ENCODE results near the gene KRT38. TPM values are rescaled to one million over a fixed set of nuclear protein-coding genes. Genes with fewer than 3 reads are reported as not detected.

Gene KRT38
- polyA plus RNA-seq (2013, experiment 1 of 2) = not detected
- not detected for polyA plus RNA-seq (2013, experiment 2 of 2)

- WGBS = 91% methylated on average over 10 of the region's 10 CpGs
- Histone ChIP-seq H3K4me3 (ENCODE audit: low read length) (no peak within 1 kb of the TSS), H3K27me3 (ENCODE audit: insufficient read depth, low read length) (no peaks in the 10 kb centered on the region), H3K36me3 (ENCODE audit: insufficient read depth, low read length) (no peaks in the 10 kb centered on the region), H3K9me3 (ENCODE audit: insufficient read depth, low read depth, low read length) (no peaks in the 10 kb centered on the region), H3K27ac (ENCODE audit: low read depth, low read length) (no peak within 1 kb of the TSS), H3K4me1 (ENCODE audit: insufficient read depth, low read length) (no peaks in the 10 kb centered on the region), H3K9ac (ENCODE audit: low read depth, low read length) (no peak within 1 kb of the TSS)
Observed at GRCh38 chr17:41440531-41441033, at the start of gene KRT38. TSS of gene KRT38 (minus strand) at chr17:41440983. CDS start at chr17:41440921, 62 bp downstream.

GRCh38 chr17:41489531-41489930, 48.7 kb upstream of the KRT38 start, which contains the start of gene KRT36:
TSS of gene KRT36 (minus strand) at chr17:41489910. CDS start at chr17:41489864, 46 bp downstream.
- H3K4me3 ChIP-seq (ENCODE audit: low read length) = no peak within 1 kb of the TSS
- H3K36me3 ChIP-seq (ENCODE audit: insufficient read depth, low read length) = no peaks in the 10 kb centered on the region
- H3K9ac ChIP-seq (ENCODE audit: low read depth, low read length) = no peak within 1 kb of the TSS
- WGBS = 97% methylated on average over 12 of the region's 12 CpGs
- H3K27ac ChIP-seq (ENCODE audit: low read depth, low read length) = no peak within 1 kb of the TSS
- H3K4me1 ChIP-seq (ENCODE audit: insufficient read depth, low read length) = no peaks in the 10 kb centered on the region
- H3K9me3 ChIP-seq (ENCODE audit: insufficient read depth, low read depth, low read length) = no peaks in the 10 kb centered on the region
- H3K27me3 ChIP-seq (ENCODE audit: insufficient read depth, low read length) = peaks cover 3% of the 10 kb centered on the region; the same call in 1 of the 2 replicates

- peaks cover 3% of the 10 kb centered on the region; the same call in 1 of the 2 replicates for H3K27me3 ChIP-seq (ENCODE audit: insufficient read depth, low read length)
- no peak overlapping the region for H3K9ac ChIP-seq (ENCODE audit: low read depth, low read length)
- H3K9me3 ChIP-seq (ENCODE audit: insufficient read depth, low read depth, low read length) = no peaks in the 10 kb centered on the region
- H3K27ac ChIP-seq (ENCODE audit: low read depth, low read length) = no peak overlapping the region
- H3K36me3 ChIP-seq (ENCODE audit: insufficient read depth, low read length) = no peaks in the 10 kb centered on the region
- H3K4me1 ChIP-seq (ENCODE audit: insufficient read depth, low read length) = no peaks in the 10 kb centered on the region
- H3K4me3 ChIP-seq (ENCODE audit: low read length) = no peak overlapping the region
- 67% methylated on average over 29 of the region's 29 CpGs for WGBS
Observed at GRCh38 chr17:41486809-41487530, 46.2 kb upstream of the KRT38 start.

- peaks cover 3% of the 10 kb centered on the region; the same call in 1 of the 2 replicates for H3K27me3 ChIP-seq (ENCODE audit: insufficient read depth, low read length)
- WGBS = 93% methylated on average over 13 of the region's 13 CpGs
- no peak overlapping the region for H3K27ac ChIP-seq (ENCODE audit: low read depth, low read length)
- H3K9me3 ChIP-seq (ENCODE audit: insufficient read depth, low read depth, low read length) = no peaks in the 10 kb centered on the region
- no peak overlapping the region for H3K4me3 ChIP-seq (ENCODE audit: low read length)
- no peaks in the 10 kb centered on the region for H3K4me1 ChIP-seq (ENCODE audit: insufficient read depth, low read length)
- H3K9ac ChIP-seq (ENCODE audit: low read depth, low read length) = no peak overlapping the region
- no peaks in the 10 kb centered on the region for H3K36me3 ChIP-seq (ENCODE audit: insufficient read depth, low read length)
Observed at GRCh38 chr17:41486316-41486715, 45.5 kb upstream of the KRT38 start.

GRCh38 chr17:41484920-41485904, 44.4 kb upstream of the KRT38 start:
- Histone ChIP-seq H3K9ac (ENCODE audit: low read depth, low read length) (no peak overlapping the region), H3K4me3 (ENCODE audit: low read length) (no peak overlapping the region), H3K9me3 (ENCODE audit: insufficient read depth, low read depth, low read length) (no peaks in the 10 kb centered on the region), H3K4me1 (ENCODE audit: insufficient read depth, low read length) (no peaks in the 10 kb centered on the region), H3K27me3 (ENCODE audit: insufficient read depth, low read length) (peaks cover 3% of the 10 kb centered on the region; the same call in 1 of the 2 replicates), H3K36me3 (ENCODE audit: insufficient read depth, low read length) (no peaks in the 10 kb centered on the region), H3K27ac (ENCODE audit: low read depth, low read length) (no peak overlapping the region)
- whole genome bisulfite sequencing = 89% methylated on average over 8 of the region's 8 CpGs

GRCh38 chr17:41483991-41484826, 43.4 kb upstream of the KRT38 start:
- Histone ChIP-seq H3K36me3 (ENCODE audit: insufficient read depth, low read length) (no peaks in the 10 kb centered on the region), H3K4me1 (ENCODE audit: insufficient read depth, low read length) (no peaks in the 10 kb centered on the region), H3K9ac (ENCODE audit: low read depth, low read length) (no peak overlapping the region), H3K27me3 (ENCODE audit: insufficient read depth, low read length) (peaks cover 3% of the 10 kb centered on the region; the same call in 1 of the 2 replicates), H3K4me3 (ENCODE audit: low read length) (no peak overlapping the region), H3K27ac (ENCODE audit: low read depth, low read length) (no peak overlapping the region), H3K9me3 (ENCODE audit: insufficient read depth, low read depth, low read length) (no peaks in the 10 kb centered on the region)
- 86% methylated on average over 7 of the region's 7 CpGs for WGBS

- Histone ChIP-seq H3K4me3 (ENCODE audit: low read length) (no peak overlapping the region), H3K36me3 (ENCODE audit: insufficient read depth, low read length) (no peaks in the 10 kb centered on the region), H3K4me1 (ENCODE audit: insufficient read depth, low read length) (no peaks in the 10 kb centered on the region), H3K9ac (ENCODE audit: low read depth, low read length) (no peak overlapping the region), H3K9me3 (ENCODE audit: insufficient read depth, low read depth, low read length) (no peaks in the 10 kb centered on the region), H3K27me3 (ENCODE audit: insufficient read depth, low read length) (peaks cover 3% of the 10 kb centered on the region; the same call in 1 of the 2 replicates), H3K27ac (ENCODE audit: low read depth, low read length) (no peak overlapping the region)
- WGBS = 81% methylated on average over 9 of the region's 9 CpGs
Observed at GRCh38 chr17:41483531-41483930, 42.7 kb upstream of the KRT38 start.

- no peak within 1 kb of the TSS for H3K27ac ChIP-seq (ENCODE audit: low read depth, low read length)
- H3K4me1 ChIP-seq (ENCODE audit: insufficient read depth, low read length) = no peaks in the 10 kb centered on the region
- H3K9me3 ChIP-seq (ENCODE audit: insufficient read depth, low read depth, low read length) = no peaks in the 10 kb centered on the region
- no peak within 1 kb of the TSS for H3K4me3 ChIP-seq (ENCODE audit: low read length)
- 95% methylated on average over 2 of the region's 2 CpGs for WGBS
- no peaks in the 10 kb centered on the region for H3K36me3 ChIP-seq (ENCODE audit: insufficient read depth, low read length)
- no peak within 1 kb of the TSS for H3K9ac ChIP-seq (ENCODE audit: low read depth, low read length)
- H3K27me3 ChIP-seq (ENCODE audit: insufficient read depth, low read length) = no peaks in the 10 kb centered on the region
Observed at GRCh38 chr17:41481036-41481435, 40.3 kb upstream of the KRT38 start, which contains the start of gene KRT35. TSS of gene KRT35 (minus strand) at chr17:41481151. CDS start at chr17:41481097, 54 bp downstream.

GRCh38 chr17:41480581-41480980, 39.8 kb upstream of the KRT38 start:
- H3K36me3 ChIP-seq (ENCODE audit: insufficient read depth, low read length) = no peaks in the 10 kb centered on the region
- H3K9ac ChIP-seq (ENCODE audit: low read depth, low read length) = no peak overlapping the region
- H3K9me3 ChIP-seq (ENCODE audit: insufficient read depth, low read depth, low read length) = no peaks in the 10 kb centered on the region
- no peak overlapping the region for H3K4me3 ChIP-seq (ENCODE audit: low read length)
- no peak overlapping the region for H3K27ac ChIP-seq (ENCODE audit: low read depth, low read length)
- H3K27me3 ChIP-seq (ENCODE audit: insufficient read depth, low read length) = no peaks in the 10 kb centered on the region
- no peaks in the 10 kb centered on the region for H3K4me1 ChIP-seq (ENCODE audit: insufficient read depth, low read length)
- 93% methylated on average over 10 of the region's 10 CpGs for WGBS

- Histone ChIP-seq H3K27me3 (ENCODE audit: insufficient read depth, low read length) (no peaks in the 10 kb centered on the region), H3K4me3 (ENCODE audit: low read length) (no peak overlapping the region), H3K9me3 (ENCODE audit: insufficient read depth, low read depth, low read length) (no peaks in the 10 kb centered on the region), H3K9ac (ENCODE audit: low read depth, low read length) (no peak overlapping the region), H3K4me1 (ENCODE audit: insufficient read depth, low read length) (no peaks in the 10 kb centered on the region), H3K36me3 (ENCODE audit: insufficient read depth, low read length) (no peaks in the 10 kb centered on the region), H3K27ac (ENCODE audit: low read depth, low read length) (no peak overlapping the region)
- WGBS = 83% methylated on average over 2 of the region's 2 CpGs
Observed at GRCh38 chr17:41480136-41480535, 39.4 kb upstream of the KRT38 start.
